ENCODE data around the gene MTSS2.

MTSS2 gene

GRCh38 chr16:70687671-70688245, 1.9 kb upstream of the MTSS2 start:
- in situ Hi-C loops (cut with MboI; ENCODE audit: low sequenced_read_pairs), result no loop called here

- in situ Hi-C loops (cut with MboI; ENCODE audit: low sequenced_read_pairs), result no loop called here
Observed at GRCh38 chr16:70687102-70687511, 1.3 kb upstream of the MTSS2 start.

GRCh38 chr16:70686376-70687101, 686 bp upstream of the MTSS2 start:
- in situ Hi-C loops (cut with MboI; ENCODE audit: low sequenced_read_pairs), result no loop called here

GRCh38 chr16:70685061-70685937, 554 bp downstream of the MTSS2 start:
- in situ Hi-C loops (cut with MboI; ENCODE audit: low sequenced_read_pairs), result no loop called here

- in situ Hi-C loops (cut with MboI; ENCODE audit: low sequenced_read_pairs), result no loop called here
Observed at GRCh38 chr16:70684146-70685060, 1.4 kb downstream of the MTSS2 start.

- in situ Hi-C loops (cut with MboI; ENCODE audit: low sequenced_read_pairs), result no loop called here
Observed at GRCh38 chr16:70683146-70683944, 2.5 kb downstream of the MTSS2 start.

GRCh38 chr16:70682239-70683145, 3.4 kb downstream of the MTSS2 start:
- in situ Hi-C loops (cut with MboI; ENCODE audit: low sequenced_read_pairs), result no loop called here

GRCh38 chr16:70681382-70682238, 4.2 kb downstream of the MTSS2 start:
- in situ Hi-C loops (cut with MboI; ENCODE audit: low sequenced_read_pairs), result no loop called here

- in situ Hi-C loops (cut with MboI; ENCODE audit: low sequenced_read_pairs), result no loop called here
Observed at GRCh38 chr16:70680495-70681381, 5.1 kb downstream of the MTSS2 start.

GRCh38 chr16:70679671-70680494, 6.0 kb downstream of the MTSS2 start:
- in situ Hi-C loops (cut with MboI; ENCODE audit: low sequenced_read_pairs), result no loop called here

- in situ Hi-C loops (cut with MboI; ENCODE audit: low sequenced_read_pairs), result no loop called here
Observed at GRCh38 chr16:70678898-70679670, 6.8 kb downstream of the MTSS2 start.

GRCh38 chr16:70678121-70678897, 7.5 kb downstream of the MTSS2 start:
- in situ Hi-C loops (cut with MboI; ENCODE audit: low sequenced_read_pairs), result no loop called here

- in situ Hi-C loops (cut with MboI; ENCODE audit: low sequenced_read_pairs), result no loop called here
Observed at GRCh38 chr16:70677499-70678120, 8.2 kb downstream of the MTSS2 start.
